ENCODE measurements around the gene TTC19. TPM values are rescaled to one million over a fixed set of nuclear protein-coding genes. Genes with fewer than 3 reads are reported as not detected.

TTC19 gene
- total RNA-seq, 4 donors from 2014 or later: 75.1 to 130 (median 92.0) TPM

DNA sequence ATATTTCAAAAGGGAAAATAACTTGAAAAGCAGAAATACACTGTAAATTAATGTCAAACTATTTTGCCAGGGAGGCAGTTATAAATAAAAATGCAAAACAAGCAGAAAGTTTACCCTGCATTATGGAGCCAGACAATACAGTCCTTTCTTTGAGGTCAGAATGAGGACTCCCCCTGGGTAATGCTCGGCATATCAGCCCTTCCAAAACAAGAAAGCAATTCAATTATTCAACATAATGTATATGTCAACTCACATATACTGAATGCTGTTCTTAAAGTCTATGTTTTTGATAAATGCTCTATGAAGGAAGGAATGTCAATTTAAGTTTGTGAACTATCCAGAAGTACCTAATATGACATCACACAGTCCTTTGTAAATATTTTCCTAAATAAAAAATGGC lies 72.4 kb downstream of the TTC19 start:
- no peaks in the 10 kb centered on the region for H3K9me3 ChIP-seq
- peaks cover 0 to 97% (median 5%) of the 10 kb centered on the region in 3 donors for H3K36me3 ChIP-seq
- TF ChIP-seq POLR2A (IDR thresholded peaks at IDR 0.05) (no peak), CTCF (IDR thresholded peaks at IDR 0.05) (no peak)
- no peak for DNase-seq
- no peaks in the 10 kb centered on the region for H3K4me1 ChIP-seq
- H3K4me3 ChIP-seq: no peak overlapping the region
- H3K27me3 ChIP-seq: no peaks in the 10 kb centered on the region
- no peak overlapping the region for H3K27ac ChIP-seq

GRCh38 chr17:16073845-16074244 lies 74.2 kb downstream of the TTC19 start:
- H3K36me3 ChIP-seq: peaks cover 0 to 93% (median 5%) of the 10 kb centered on the region in 3 donors
- H3K27ac ChIP-seq: no peak overlapping the region
- no peak for TF ChIP-seq POLR2A (IDR thresholded peaks at IDR 0.05)
- no peak for TF ChIP-seq CTCF (IDR thresholded peaks at IDR 0.05)
- H3K4me1 ChIP-seq: no peaks in the 10 kb centered on the region
- H3K9me3 ChIP-seq: no peaks in the 10 kb centered on the region
- H3K4me3 ChIP-seq: no peak overlapping the region
- no peak for DNase-seq
- H3K27me3 ChIP-seq: no peaks in the 10 kb centered on the region

- Histone ChIP-seq H3K9me3 (no peaks in the 10 kb centered on the region), H3K27me3 (no peaks in the 10 kb centered on the region), H3K36me3 (peaks cover 0 to 93% (median 5%) of the 10 kb centered on the region in 3 donors), H3K27ac (no peak overlapping the region), H3K4me3 (no peak overlapping the region), H3K4me1 (no peaks in the 10 kb centered on the region)
- no peak for DNase-seq
- TF ChIP-seq POLR2A (IDR thresholded peaks at IDR 0.05) (no peak), CTCF (IDR thresholded peaks at IDR 0.05) (no peak)
Observed at GRCh38 chr17:16074423-16074822, 74.8 kb downstream of the TTC19 start.

DNA sequence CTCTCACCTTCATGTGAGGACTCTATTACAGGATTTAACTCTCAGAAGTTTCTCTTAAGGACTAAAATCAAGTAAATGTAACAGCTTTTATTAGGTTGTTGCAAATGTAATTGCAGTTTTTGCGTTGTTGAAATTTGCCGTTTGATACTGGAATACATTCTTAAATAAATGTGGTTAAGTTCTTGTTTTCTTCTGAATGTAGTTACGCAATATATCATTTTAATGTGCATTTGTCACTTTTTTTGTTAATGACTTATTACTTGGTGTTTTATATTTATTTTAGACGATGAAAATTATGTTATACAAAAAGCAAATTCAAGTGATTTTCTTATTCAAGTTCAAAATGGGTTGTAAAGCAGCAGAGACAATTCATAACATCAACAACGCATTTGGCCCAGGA lies 76.3 kb downstream of the TTC19 start:
- no peak overlapping the region for H3K27ac ChIP-seq
- DNase-seq: no peak
- no peaks in the 10 kb centered on the region for H3K4me1 ChIP-seq
- no peak overlapping the region for H3K4me3 ChIP-seq
- TF ChIP-seq CTCF (IDR thresholded peaks at IDR 0.05): no peak
- no peak for TF ChIP-seq POLR2A (IDR thresholded peaks at IDR 0.05)
- H3K27me3 ChIP-seq: no peaks in the 10 kb centered on the region
- peaks cover 0 to 92% (median 5%) of the 10 kb centered on the region in 3 donors for H3K36me3 ChIP-seq
- no peaks in the 10 kb centered on the region for H3K9me3 ChIP-seq

Other genes starting within 250 kb of the TTC19 start
- 10 to 100 TPM in 2 of 4 donors, 1 to 10 TPM in 2; 7.2 to 16.5 (median 11.6) TPM for gene ADORA2B, start 54.7 kb upstream of the TTC19 start, total RNA-seq
- gene ZSWIM7, start 120 bp upstream of the TTC19 start, total RNA-seq: 10 to 100 TPM in 3 of 4 donors, 1 to 10 TPM in 1; 7.7 to 21.5 (median 12.9) TPM
- gene NCOR1, start 215.7 kb downstream of the TTC19 start, total RNA-seq: 100 to 1,000 TPM; 321 to 561 (median 467) TPM
- 100 to 1,000 TPM in 3 of 4 donors, 10 to 100 TPM in 1; 77.1 to 491 (median 144) TPM for gene PIGL, start 217.4 kb downstream of the TTC19 start, total RNA-seq

Data from Peyer's patch (tissue), 4 donors.